Esophagus squamous epithelium (tissue), 5 donors: ENCODE measurements around the gene NOL4L. TPM values are rescaled to one million over a fixed set of nuclear protein-coding genes. Genes with fewer than 3 reads are reported as not detected.
"Not testable (repeated sequence)": the region's sequence is repeated elsewhere in the genome, so short reads cannot be mapped to it uniquely, and the experiment has no call there.

Experiments used
- DNase-seq: peaks from one replicate; lab custom pipeline; 2025; lab: John Stamatoyannopoulos, UW
- H3K27ac ChIP-seq, 4 donors: fragments of 200-600 bp; sonication (generic); one replicate each; pipeline ENCODE4 v1.5.1; 2016 to 2019; ENCODE audit warnings: mild to moderate bottlenecking in 1 of 4
- H3K27me3 ChIP-seq, 4 donors: fragments of 200-600 bp; sonication (generic); 1 replicate in 3 of 4; 2 replicates in 1 of 4; pipeline versions ENCODE4 v1.5.1 to v1.6.0; 2017 to 2021; ENCODE audit warnings: antibody characterized with exemption in 1 of 4
- H3K36me3 ChIP-seq, 3 donors: fragments of 200-600 bp; sonication (generic); one replicate each; pipeline ENCODE4 v1.5.1; 2016 to 2019
- H3K4me1 ChIP-seq, 3 donors: fragments of 200-600 bp; sonication (generic); one replicate each; pipeline ENCODE4 v1.5.1; 2017 to 2019
- H3K4me3 ChIP-seq, 4 donors: fragments of 200-600 bp; sonication (generic); 1 replicate in 3 of 4; 2 replicates in 1 of 4; pipeline ENCODE4 v1.5.1; 2016 to 2019; ENCODE audit warnings: mild to moderate bottlenecking in 2 of 4, moderate library complexity in 1 of 4
- H3K9me3 ChIP-seq, 3 donors: fragments of 200-600 bp; sonication (generic); one replicate each; pipeline ENCODE4 v1.5.1; 2016 to 2019
- POLR2A ChIP-seq, 4 donors: fragments of 450-650 bp; IDR thresholded peaks; one replicate each; pipeline ENCODE4 v1.6.1; 2017; ENCODE audit warnings: antibody characterized with exemption in 4 of 4, mild to moderate bottlenecking in 4 of 4, moderate library complexity in 3 of 4
- WGBS, 2 donors: methylation state at CpG; one replicate each; pipeline ENCODE4 v1.1.5; 2018; 5-methylcytosine and 5-hydroxymethylcytosine counted together
- intact Hi-C: fragments of 100-400 bp; cut with DNase I; formaldehyde crosslinking; loops from one replicate; pipeline ENCODE4 v1.15.0; 2022
- total RNA-seq, 4 donors: library from RNA; depleted of rRNA; stranded (reverse); fragments of >200 nt; gene quantifications; one replicate each; pipeline ENCODE4 v1.1.0, GENCODE V29; 2016
- TF ChIP-seq, protein P1 (sequence below), 6 experiments: fragments of 450-650 bp in 4 of 6; fragments of 200-600 bp in 2 of 6; sonication (generic) in 2 of 6; IDR thresholded peaks; one replicate each; pipeline ENCODE4 v1.5.1; 2016 to 2019; ENCODE audit warnings: antibody characterized with exemption in 6 of 6, mild to moderate bottlenecking in 4 of 6, moderate library complexity in 4 of 6
- donor health status: DM: yes; HTN: yes; CAD: no.

The NOL4L gene
- total RNA-seq, 4 donors from 2014 or later: 1.5 to 5.1 (median 3.0) TPM

DNA sequence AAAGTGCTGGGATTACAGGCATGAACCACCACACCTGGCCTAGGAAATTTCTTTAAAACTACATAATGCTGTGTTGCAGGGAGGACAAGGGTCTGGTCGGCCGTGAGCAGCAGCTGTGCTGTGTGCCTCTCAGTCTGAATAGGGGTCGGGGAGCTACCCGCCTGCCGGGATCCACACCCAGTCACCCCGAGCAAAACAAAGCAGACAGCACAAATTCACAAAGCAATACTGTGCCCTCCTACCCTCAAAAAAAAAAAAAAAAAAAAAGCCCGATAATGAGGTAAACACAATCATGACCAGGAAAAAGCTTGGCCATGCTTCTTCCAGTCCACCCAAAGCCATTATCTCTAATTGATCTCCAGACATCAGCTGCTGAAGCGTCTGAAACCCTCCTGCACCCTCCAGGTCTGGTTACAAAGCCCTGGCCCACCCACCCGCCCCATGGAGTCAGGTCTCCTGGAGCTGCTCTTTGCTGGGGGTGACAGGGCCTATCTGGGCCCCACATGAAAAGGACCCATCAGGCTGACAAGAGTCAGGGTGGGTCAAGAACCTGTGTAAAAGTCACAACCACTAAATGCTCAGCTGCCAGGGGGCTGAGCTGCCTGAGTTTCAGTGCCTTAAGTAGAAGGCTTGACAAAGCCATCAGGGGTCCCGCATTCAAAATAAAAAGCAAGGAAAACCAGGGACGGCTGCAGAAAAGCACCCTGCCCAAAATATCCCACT lies 88.2 kb downstream of the NOL4L start:
- TF ChIP-seq POLR2A (IDR thresholded peaks at IDR 0.05): no peak
- TF ChIP-seq, protein P1, sequence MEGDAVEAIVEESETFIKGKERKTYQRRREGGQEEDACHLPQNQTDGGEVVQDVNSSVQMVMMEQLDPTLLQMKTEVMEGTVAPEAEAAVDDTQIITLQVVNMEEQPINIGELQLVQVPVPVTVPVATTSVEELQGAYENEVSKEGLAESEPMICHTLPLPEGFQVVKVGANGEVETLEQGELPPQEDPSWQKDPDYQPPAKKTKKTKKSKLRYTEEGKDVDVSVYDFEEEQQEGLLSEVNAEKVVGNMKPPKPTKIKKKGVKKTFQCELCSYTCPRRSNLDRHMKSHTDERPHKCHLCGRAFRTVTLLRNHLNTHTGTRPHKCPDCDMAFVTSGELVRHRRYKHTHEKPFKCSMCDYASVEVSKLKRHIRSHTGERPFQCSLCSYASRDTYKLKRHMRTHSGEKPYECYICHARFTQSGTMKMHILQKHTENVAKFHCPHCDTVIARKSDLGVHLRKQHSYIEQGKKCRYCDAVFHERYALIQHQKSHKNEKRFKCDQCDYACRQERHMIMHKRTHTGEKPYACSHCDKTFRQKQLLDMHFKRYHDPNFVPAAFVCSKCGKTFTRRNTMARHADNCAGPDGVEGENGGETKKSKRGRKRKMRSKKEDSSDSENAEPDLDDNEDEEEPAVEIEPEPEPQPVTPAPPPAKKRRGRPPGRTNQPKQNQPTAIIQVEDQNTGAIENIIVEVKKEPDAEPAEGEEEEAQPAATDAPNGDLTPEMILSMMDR (IDR thresholded peaks at IDR 0.05): no peak

GRCh38 chr20:32495949-32496348 lies 89.2 kb downstream of the NOL4L start:
- 74 to 87% methylated on average over 5 of the region's 5 CpGs for WGBS, 2 donors
- Histone ChIP-seq H3K4me1 (peaks cover 0 to 3% (median 0%) of the 10 kb centered on the region in 3 donors), H3K36me3 (no peaks in the 10 kb centered on the region), H3K4me3 (no peak overlapping the region), H3K27me3 (peaks cover 0 to 8% (median 0%) of the 10 kb centered on the region in 4 donors), H3K27ac (no peak overlapping the region), H3K9me3 (no peaks in the 10 kb centered on the region)
- intact Hi-C loops: no loop called here
- no peak for DNase-seq
- TF ChIP-seq, protein P1 (IDR thresholded peaks at IDR 0.05): no peak
- TF ChIP-seq POLR2A (IDR thresholded peaks at IDR 0.05): no peak

More for the DNA sequence above, 88.2 kb downstream of the NOL4L start:
- Histone ChIP-seq H3K27ac (peak overlapping the region in 1 of 4 donors; percentile 46), H3K36me3 (no peaks in the 10 kb centered on the region), H3K4me3 (no peak overlapping the region), H3K9me3 (no peaks in the 10 kb centered on the region), H3K27me3 (peaks cover 0 to 8% (median 0%) of the 10 kb centered on the region in 4 donors), H3K4me1 (peaks cover 0 to 3% (median 0%) of the 10 kb centered on the region in 3 donors)
- intact Hi-C loops: no loop called here
- 90 to 94% methylated on average over 7 to 10 of the region's 11 CpGs for WGBS, 2 donors
- DNase-seq: no peak

- Histone ChIP-seq H3K27ac (no peak overlapping the region), H3K4me1 (peaks cover 0 to 3% (median 0%) of the 10 kb centered on the region in 3 donors), H3K9me3 (no peaks in the 10 kb centered on the region), H3K27me3 (peaks cover 0 to 8% (median 0%) of the 10 kb centered on the region in 4 donors), H3K4me3 (no peak overlapping the region), H3K36me3 (no peaks in the 10 kb centered on the region)
- DNase-seq: no peak
- intact Hi-C loops: no loop called here
- WGBS, 2 donors: no CpG with 5 or more reads among the region's 8 CpGs
- TF ChIP-seq POLR2A (IDR thresholded peaks at IDR 0.05): no peak
- TF ChIP-seq, protein P1 (IDR thresholded peaks at IDR 0.05): no peak
Observed at GRCh38 chr20:32495217-32495565, 89.9 kb downstream of the NOL4L start.

DNA sequence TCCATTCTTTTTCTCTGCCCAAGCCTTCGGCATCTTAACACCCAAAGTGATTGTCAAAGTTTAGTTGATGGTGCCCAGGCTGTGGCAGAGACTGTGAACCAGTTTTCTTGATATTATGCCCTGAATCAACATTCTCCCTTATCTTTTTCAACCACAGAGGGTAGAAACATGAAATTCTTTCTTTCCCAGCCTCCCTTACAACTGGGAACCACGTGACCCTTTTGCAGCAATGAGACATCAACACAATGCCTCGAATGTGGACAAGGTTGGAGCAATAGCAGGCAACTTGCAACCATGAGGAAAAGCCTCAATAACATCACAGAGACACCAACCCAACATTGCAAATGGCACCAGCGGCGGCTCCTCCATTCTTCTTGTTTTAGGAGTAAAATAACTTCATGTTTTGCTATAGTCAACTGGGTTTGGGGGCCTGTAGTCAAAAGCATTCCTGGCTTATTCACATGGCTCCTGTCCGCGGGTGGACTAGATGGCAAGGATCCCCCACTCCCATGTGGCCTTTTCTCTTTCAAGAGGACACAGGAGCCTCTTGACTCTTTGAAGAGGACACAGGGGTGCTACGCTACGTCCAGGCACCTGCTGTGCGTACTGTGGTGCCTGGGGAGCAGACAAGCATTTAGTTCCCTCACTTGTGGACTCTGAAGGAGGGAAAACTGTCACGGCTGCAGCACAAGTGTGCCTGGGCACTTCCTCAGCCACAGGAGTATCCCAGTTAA lies 90.5 kb downstream of the NOL4L start:
- Histone ChIP-seq H3K4me1 (peaks cover 0 to 3% (median 0%) of the 10 kb centered on the region in 3 donors), H3K27me3 (peaks cover 0 to 8% (median 0%) of the 10 kb centered on the region in 4 donors), H3K9me3 (no peaks in the 10 kb centered on the region), H3K4me3 (no peak overlapping the region), H3K27ac (no peak overlapping the region), H3K36me3 (no peaks in the 10 kb centered on the region)
- DNase-seq: no peak
- intact Hi-C loops: no loop called here
- whole genome bisulfite sequencing, 2 donors: 82 to 87% methylated on average over 9 to 11 of the region's 11 CpGs
- no peak for TF ChIP-seq POLR2A (IDR thresholded peaks at IDR 0.05)
- TF ChIP-seq, protein P1 (IDR thresholded peaks at IDR 0.05): no peak

- Histone ChIP-seq H3K27ac (no peak overlapping the region), H3K27me3 (peaks cover 0 to 8% (median 0%) of the 10 kb centered on the region in 4 donors), H3K36me3 (no peaks in the 10 kb centered on the region), H3K4me1 (peaks cover 0 to 3% (median 0%) of the 10 kb centered on the region in 3 donors), H3K4me3 (no peak overlapping the region), H3K9me3 (no peaks in the 10 kb centered on the region)
- intact Hi-C loops: no loop called here
- 89 to 93% methylated on average over 9 to 10 of the region's 10 CpGs for WGBS, 2 donors
- TF ChIP-seq POLR2A (IDR thresholded peaks at IDR 0.05): no peak
- DNase-seq: no peak
Observed at GRCh38 chr20:32493356-32493755, 91.8 kb downstream of the NOL4L start.

DNA sequence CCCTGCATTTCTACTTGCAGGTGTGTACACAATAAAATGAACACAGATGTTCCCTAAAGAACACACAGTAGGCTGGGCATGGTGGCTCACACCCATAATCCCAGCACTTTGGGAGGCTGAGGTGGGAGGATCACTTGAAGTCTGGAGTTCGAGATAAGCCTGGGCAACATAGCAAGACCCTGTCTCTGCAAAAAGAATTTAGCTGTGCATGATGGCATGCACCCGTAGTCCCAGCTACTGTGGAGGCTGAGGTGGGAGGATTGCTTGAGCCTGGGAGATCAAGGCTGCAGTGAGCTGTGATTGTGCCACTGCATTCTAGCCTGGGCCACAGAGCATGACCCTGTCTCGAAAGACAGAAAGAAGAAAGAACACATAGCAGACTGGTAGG lies 93.4 kb downstream of the NOL4L start:
- intact Hi-C loops, H3K4me3 ChIP-seq, DNase-seq, H3K27me3 ChIP-seq, H3K36me3 ChIP-seq, H3K9me3 ChIP-seq, H3K27ac ChIP-seq, H3K4me1 ChIP-seq: not testable (repeated sequence)
- 78 to 96% methylated on average over 3 of the region's 3 CpGs for WGBS, 2 donors
